OCI-LY7 (cell line): Measurements from ENCODE around the gene C10orf90. TPM values are rescaled to one million over a fixed set of nuclear protein-coding genes. Genes with fewer than 3 reads are reported as not detected.

Source experiments
- BruUV-seq: library from RNA; stranded (reverse); fragments of 400-500 nt; replicated peaks from 2 replicates; lab custom pipeline; 2021; lab: Mats Ljungman, UMichigan
- CTCF ChIA-PET: fragments of 300-600 bp; sonication (Branson Sonifier 250); formaldehyde crosslinking; loops from one replicate; lab custom pipeline; 2022; ENCODE audit warnings: antibody characterized with exemption; ENCODE audit not compliant: unreplicated experiment; lab: Charles Lee
- POLR2A ChIA-PET: fragments of 300-600 bp; sonication (Branson Sonifier 250); formaldehyde crosslinking; loops from one replicate; lab custom pipeline; 2022; ENCODE audit warnings: antibody characterized with exemption; lab: Charles Lee
- DNase-seq: peaks from one replicate; pipeline ENCODE4 v3.0.0-alpha.2; 2015; ENCODE audit warnings: low spot score
- H2AFZ ChIP-seq: fragments of 200-600 bp; sonication (generic), shearing (Covaris generic); 2 replicates; pipeline ENCODE4 v1.6.1; 2014; ENCODE audit warnings: mild to moderate bottlenecking, antibody characterized with exemption, low read length, moderate library complexity
- H3K27ac ChIP-seq: fragments of 200-600 bp; sonication (generic); 2 replicates; pipeline ENCODE4 v1.5.1; 2014; ENCODE audit warnings: mixed run types, low read depth, mild to moderate bottlenecking, moderate library complexity, low read length, inconsistent platforms; ENCODE audit not compliant: poor library complexity, severe bottlenecking
- H3K36me3 ChIP-seq: fragments of 200-600 bp; sonication (generic); 2 replicates; pipeline ENCODE4 v1.6.1; 2014; ENCODE audit warnings: mild to moderate bottlenecking, antibody characterized with exemption, low read length, moderate library complexity, mixed read lengths; ENCODE audit not compliant: insufficient read depth
- H3K4me1 ChIP-seq: fragments of 200-600 bp; sonication (generic); 2 replicates; pipeline ENCODE4 v1.5.1; 2014; ENCODE audit warnings: mild to moderate bottlenecking, low read length; ENCODE audit not compliant: insufficient read depth, poor library complexity, severe bottlenecking
- H3K4me2 ChIP-seq: fragments of 200-600 bp; sonication (generic); 2 replicates; pipeline ENCODE4 v1.6.1; 2014; ENCODE audit warnings: mild to moderate bottlenecking, low read length
- H3K4me3 ChIP-seq: fragments of 200-600 bp; sonication (generic); 2 replicates; pipeline ENCODE4 v1.5.1; 2014; ENCODE audit warnings: mild to moderate bottlenecking, low read depth, low read length; ENCODE audit not compliant: poor library complexity, severe bottlenecking
- H3K79me2 ChIP-seq: fragments of 200-600 bp; sonication (generic); 2 replicates; pipeline ENCODE4 v1.6.1; 2016; ENCODE audit warnings: low read depth, mild to moderate bottlenecking, low read length, moderate library complexity, mixed read lengths; ENCODE audit not compliant: insufficient read depth
- H3K9me2 ChIP-seq: fragments of 200-600 bp; sonication (generic); 2 replicates; pipeline ENCODE4 v1.6.1; 2016; ENCODE audit warnings: mild to moderate bottlenecking, low read length, mixed read lengths; ENCODE audit not compliant: insufficient read depth
- H3K9me3 ChIP-seq: fragments of 200-600 bp; sonication (generic); 2 replicates; pipeline ENCODE4 v1.6.1; 2014; ENCODE audit warnings: mild to moderate bottlenecking, mixed run types, low read length, mixed read lengths
- H4K20me1 ChIP-seq: fragments of 200-600 bp; sonication (generic); 2 replicates; pipeline ENCODE4 v1.6.1; 2014; ENCODE audit warnings: mild to moderate bottlenecking, antibody characterized with exemption, low read length, moderate library complexity, mixed read lengths; ENCODE audit not compliant: insufficient read depth
- EZH2phosphoT487 ChIP-seq: fragments of 200-600 bp; sonication (generic); IDR thresholded peaks from 2 replicates; pipeline ENCODE4 v1.6.1; 2018; ENCODE audit warnings: low read depth, borderline replicate concordance, mild to moderate bottlenecking, mixed run types, antibody characterized with exemption, low read length, moderate library complexity, mixed read lengths
- intact Hi-C: fragments of 100-400 bp; cut with micrococcal nuclease; formaldehyde crosslinking; loops from one replicate; pipeline ENCODE4 v1.10.0; 2022; ENCODE audit not compliant: unreplicated experiment
- total RNA-seq, 2 experiments: library from RNA; depleted of rRNA in 1 of 2; stranded (reverse); fragments of >200 nt in 1 of 2; shearing (Covaris generic) in 1 of 2; gene quantifications; 2 replicates each; pipeline ENCODE4 v1.2.3, GENCODE V29; 2014 to 2022
- TF ChIP-seq, protein P1 (sequence below): fragments of 200-600 bp; sonication (generic); conservative IDR thresholded peaks from 2 replicates; pipeline ENCODE4 v1.5.1; 2014; ENCODE audit warnings: mild to moderate bottlenecking, antibody characterized with exemption, low read length, moderate library complexity, mixed read lengths

The C10orf90 gene
- total RNA-seq, 2 experiments from 2014 or later, result not detected

DNA sequence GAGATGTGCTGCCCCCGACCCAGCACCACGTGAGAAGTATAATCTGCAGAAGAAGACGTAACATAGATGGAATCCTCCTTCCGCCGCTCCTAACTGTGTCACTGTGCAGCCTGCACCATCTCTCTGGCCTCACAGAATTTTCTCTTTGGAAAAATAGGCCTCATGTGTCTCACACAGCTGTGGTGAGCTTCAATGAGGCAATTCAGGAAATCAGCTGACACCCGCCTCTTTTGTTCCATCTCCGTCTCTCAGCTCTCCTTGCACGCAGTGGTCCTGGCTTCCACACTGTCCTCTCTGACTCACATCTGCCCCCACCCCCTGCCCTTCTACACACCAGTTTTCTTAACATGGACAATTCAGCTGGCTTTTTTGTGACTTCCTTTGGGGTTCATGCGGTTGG is 7.2 kb downstream of the C10orf90 start:
- TF ChIP-seq, protein P1, sequence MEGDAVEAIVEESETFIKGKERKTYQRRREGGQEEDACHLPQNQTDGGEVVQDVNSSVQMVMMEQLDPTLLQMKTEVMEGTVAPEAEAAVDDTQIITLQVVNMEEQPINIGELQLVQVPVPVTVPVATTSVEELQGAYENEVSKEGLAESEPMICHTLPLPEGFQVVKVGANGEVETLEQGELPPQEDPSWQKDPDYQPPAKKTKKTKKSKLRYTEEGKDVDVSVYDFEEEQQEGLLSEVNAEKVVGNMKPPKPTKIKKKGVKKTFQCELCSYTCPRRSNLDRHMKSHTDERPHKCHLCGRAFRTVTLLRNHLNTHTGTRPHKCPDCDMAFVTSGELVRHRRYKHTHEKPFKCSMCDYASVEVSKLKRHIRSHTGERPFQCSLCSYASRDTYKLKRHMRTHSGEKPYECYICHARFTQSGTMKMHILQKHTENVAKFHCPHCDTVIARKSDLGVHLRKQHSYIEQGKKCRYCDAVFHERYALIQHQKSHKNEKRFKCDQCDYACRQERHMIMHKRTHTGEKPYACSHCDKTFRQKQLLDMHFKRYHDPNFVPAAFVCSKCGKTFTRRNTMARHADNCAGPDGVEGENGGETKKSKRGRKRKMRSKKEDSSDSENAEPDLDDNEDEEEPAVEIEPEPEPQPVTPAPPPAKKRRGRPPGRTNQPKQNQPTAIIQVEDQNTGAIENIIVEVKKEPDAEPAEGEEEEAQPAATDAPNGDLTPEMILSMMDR, result no peak
- no peak for TF ChIP-seq EZH2phosphoT487
- no peaks in the 10 kb centered on the region for H3K4me1 ChIP-seq
- intact Hi-C loops, result no loop called here
- no peak overlapping the region for H3K4me3 ChIP-seq
- no peak overlapping the region for H3K27ac ChIP-seq
- no TSS peak for BruUV-seq
- H3K79me2 ChIP-seq, result no peaks in the 10 kb centered on the region
- no peaks in the 10 kb centered on the region for H3K9me3 ChIP-seq
- H3K4me2 ChIP-seq, result no peak overlapping the region
- no peak for DNase-seq
- no peaks in the 10 kb centered on the region for H4K20me1 ChIP-seq
- no peak overlapping the region for H2AFZ ChIP-seq
- no peaks in the 10 kb centered on the region for H3K9me2 ChIP-seq
- POLR2A ChIA-PET, result no interaction called here
- CTCF ChIA-PET, result interaction anchor here (0.6 kb wide), 1 partner anchor 459 kb away, joined by 4 read pairs; no protein-coding TSS in a partner anchor
- H3K36me3 ChIP-seq, result no peaks in the 10 kb centered on the region

DNA sequence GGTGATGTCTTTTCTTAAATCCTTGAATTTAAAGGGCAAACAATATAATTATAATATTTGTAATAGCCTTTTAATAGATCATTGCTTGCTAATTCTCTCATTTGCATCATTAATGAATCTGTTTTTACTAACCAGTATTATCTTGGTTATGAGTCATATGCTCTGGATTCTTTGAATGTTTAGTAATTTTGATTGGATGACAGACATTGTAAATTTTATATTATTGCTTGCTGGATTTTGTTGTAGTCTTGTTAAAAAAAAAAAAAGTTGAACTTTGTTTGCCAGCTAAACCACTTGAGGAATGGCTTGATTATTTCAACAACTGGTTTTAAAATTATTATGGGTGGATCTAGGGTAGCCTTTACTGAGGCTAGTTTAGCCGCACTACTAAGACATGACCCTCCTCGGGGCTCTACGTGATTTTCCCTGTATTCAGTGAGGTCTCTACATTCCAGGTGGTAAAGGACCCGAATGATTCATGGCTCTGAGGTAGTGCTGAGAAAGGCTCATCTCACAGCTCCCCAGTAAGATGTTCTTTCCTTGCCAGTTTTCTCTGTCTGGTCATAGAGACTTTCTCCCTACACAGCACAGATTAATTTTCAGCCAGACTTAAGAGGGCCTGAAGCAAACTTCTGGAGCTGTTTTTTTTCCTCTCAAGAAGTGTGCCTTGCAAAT is 8.5 kb downstream of the C10orf90 start:
- POLR2A ChIA-PET, result no interaction called here
- Histone ChIP-seq H4K20me1 (no peaks in the 10 kb centered on the region), H3K4me1 (no peaks in the 10 kb centered on the region), H3K4me3 (no peak overlapping the region), H3K9me3 (no peaks in the 10 kb centered on the region), H3K9me2 (no peaks in the 10 kb centered on the region), H3K4me2 (no peak overlapping the region), H3K36me3 (no peaks in the 10 kb centered on the region), H3K27ac (no peak overlapping the region), H3K79me2 (no peaks in the 10 kb centered on the region), H2AFZ (no peak overlapping the region)
- no peak for TF ChIP-seq EZH2phosphoT487
- TF ChIP-seq, protein P1, result no peak
- intact Hi-C loops, result no loop called here
- CTCF ChIA-PET, result no interaction called here
- no TSS peak for BruUV-seq
- DNase-seq, result no peak

DNA sequence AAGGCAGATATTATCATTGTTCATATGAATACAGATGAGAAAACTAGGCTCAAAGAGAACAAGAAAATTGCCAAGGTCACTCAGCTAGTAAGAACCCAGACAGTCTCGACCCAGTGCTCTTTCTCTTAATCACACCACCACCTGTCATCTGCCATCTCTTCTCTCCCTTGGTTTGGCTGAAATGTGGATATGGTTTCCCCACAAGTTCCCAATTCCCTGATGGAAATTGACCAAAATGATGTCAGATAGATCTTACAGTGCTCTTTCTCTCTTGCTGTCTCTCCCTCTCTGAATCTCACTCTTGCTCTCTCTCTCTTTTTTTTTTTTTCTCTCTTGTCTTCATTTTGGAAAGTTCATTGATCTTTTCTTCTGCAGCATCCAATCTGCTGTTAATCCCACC is 9.1 kb downstream of the C10orf90 start:
- BruUV-seq, result no TSS peak
- no peaks in the 10 kb centered on the region for H3K4me1 ChIP-seq
- TF ChIP-seq EZH2phosphoT487, result no peak
- TF ChIP-seq, protein P1, result no peak

More for the DNA sequence above, 9.1 kb downstream of the C10orf90 start:
- CTCF ChIA-PET, result no interaction called here
- Histone ChIP-seq H3K4me3 (no peak overlapping the region), H3K79me2 (no peaks in the 10 kb centered on the region), H3K27ac (no peak overlapping the region), H3K36me3 (no peaks in the 10 kb centered on the region), H3K4me2 (no peak overlapping the region), H3K9me2 (no peaks in the 10 kb centered on the region), H2AFZ (no peak overlapping the region), H3K9me3 (no peaks in the 10 kb centered on the region), H4K20me1 (no peaks in the 10 kb centered on the region)
- DNase-seq, result no peak
- intact Hi-C loops, result no loop called here
- POLR2A ChIA-PET, result no interaction called here
